ENCODE data around the gene COA3.
A peak's percentile ranks its signal among the peaks of the same experiment; 100 is the strongest.
"Not testable (repeated sequence)": the region's sequence is repeated elsewhere in the genome, so short reads cannot be mapped to it uniquely, and the experiment has no call there.

Gene COA3

GRCh38 chr17:42782166-42783061, 16.1 kb downstream of the COA3 start:
- DNase-seq (ENCODE audit: low read depth in 3 of 3, low spot score in 1 of 3) = no peak

- no peak for DNase-seq (ENCODE audit: low read depth in 3 of 3, low spot score in 1 of 3)
Measured at GRCh38 chr17:42781639-42782165, 16.8 kb downstream of the COA3 start.

GRCh38 chr17:42780851-42781638, 17.5 kb downstream of the COA3 start:
- no peak for DNase-seq (ENCODE audit: low read depth in 3 of 3, low spot score in 1 of 3)

GRCh38 chr17:42779936-42780850, 18.3 kb downstream of the COA3 start, which contains the start of gene WNK4:
TSS of gene WNK4 (plus strand) at chr17:42780610. CDS start at chr17:42780699, 89 bp downstream.
- no peak for DNase-seq (ENCODE audit: low read depth in 3 of 3, low spot score in 1 of 3)

- DNase-seq (ENCODE audit: low read depth in 3 of 3, low spot score in 1 of 3) = no peak
Measured at GRCh38 chr17:42779304-42779935, 19.1 kb downstream of the COA3 start.

- no peak for DNase-seq (ENCODE audit: low read depth in 3 of 3, low spot score in 1 of 3)
Measured at GRCh38 chr17:42778570-42778969, 19.9 kb downstream of the COA3 start.

GRCh38 chr17:42775534-42776098, 22.9 kb downstream of the COA3 start:
- DNase-seq (ENCODE audit: low read depth in 3 of 3, low spot score in 1 of 3) = no peak

- DNase-seq (ENCODE audit: low read depth in 3 of 3, low spot score in 1 of 3) = no peak
Measured at GRCh38 chr17:42774066-42774745, 24.3 kb downstream of the COA3 start.

GRCh38 chr17:42773290-42774035, 25.0 kb downstream of the COA3 start, which contains the start of gene VPS25:
TSS of gene VPS25 (plus strand) at chr17:42773449. CDS start at chr17:42773476, 27 bp downstream.
- DNase-seq (ENCODE audit: low read depth in 3 of 3, low spot score in 1 of 3) = peak; percentile 46 to 55 (median 46)

GRCh38 chr17:42772945-42773289, 25.6 kb downstream of the COA3 start:
- no peak for DNase-seq (ENCODE audit: low read depth in 3 of 3, low spot score in 1 of 3)

GRCh38 chr17:42769964-42770363, 28.5 kb downstream of the COA3 start:
- not testable (repeated sequence) for DNase-seq (ENCODE audit: low read depth in 3 of 3, low spot score in 1 of 3)

- not testable (repeated sequence) for DNase-seq (ENCODE audit: low read depth in 3 of 3, low spot score in 1 of 3)
Measured at GRCh38 chr17:42768006-42768405, 30.5 kb downstream of the COA3 start.

- no peak for DNase-seq (ENCODE audit: low read depth in 3 of 3, low spot score in 1 of 3)
Measured at GRCh38 chr17:42767512-42767911, 31.0 kb downstream of the COA3 start.

- no peak for DNase-seq (ENCODE audit: low read depth in 3 of 3, low spot score in 1 of 3)
Measured at GRCh38 chr17:42766124-42766523, 32.4 kb downstream of the COA3 start.

- no peak for DNase-seq (ENCODE audit: low read depth in 3 of 3, low spot score in 1 of 3)
Measured at GRCh38 chr17:42761638-42762037, 36.9 kb downstream of the COA3 start.

GRCh38 chr17:42760652-42761581, 37.6 kb downstream of the COA3 start, which contains the start of gene RAMP2:
TSS of gene RAMP2 (plus strand) at chr17:42761227. CDS start at chr17:42761262, 35 bp downstream.
- DNase-seq (ENCODE audit: low read depth in 3 of 3, low spot score in 1 of 3) = no peak

- no peak for DNase-seq (ENCODE audit: low read depth in 3 of 3, low spot score in 1 of 3)
Measured at GRCh38 chr17:42759982-42760651, 38.4 kb downstream of the COA3 start.

All from stimulated activated CD4-positive, alpha-beta T cell treated with anti-CD3 and anti-CD28 coated beads, TNF-alpha, amount 100 ng/mL, for 1 hour (primary cell).